ENCODE data around the gene COL6A6.
"Not testable (repeated sequence)": the region's sequence is repeated elsewhere in the genome, so short reads cannot be mapped to it uniquely, and the experiment has no call there.

Gene COL6A6

DNA sequence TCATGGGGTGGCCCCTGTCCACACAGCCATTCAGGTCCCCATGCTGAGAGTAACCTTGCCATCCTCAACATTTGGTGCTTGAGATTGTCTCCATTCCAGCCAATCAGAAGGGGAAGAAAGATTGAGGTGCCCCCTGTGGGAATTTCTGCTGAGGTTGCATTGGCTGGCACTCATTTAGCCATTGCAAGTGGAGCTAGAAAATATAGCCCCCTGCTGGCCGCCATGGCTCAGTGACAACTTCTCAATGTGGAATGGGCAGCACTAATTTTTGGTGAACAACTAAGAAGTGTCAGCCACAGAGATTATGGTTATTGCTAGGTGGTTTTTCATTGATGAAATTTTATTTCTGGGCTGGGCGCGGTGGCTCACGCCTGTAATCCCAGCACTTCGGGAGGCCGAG lies 22.0 kb downstream of the COL6A6 start:
- DNase-seq: no peak

- DNase-seq: no peak
Observed at GRCh38 chr3:130543322-130543721, 26.3 kb downstream of the COL6A6 start.

- DNase-seq: no peak
Observed at GRCh38 chr3:130546920-130547679, 30.1 kb downstream of the COL6A6 start.

DNA sequence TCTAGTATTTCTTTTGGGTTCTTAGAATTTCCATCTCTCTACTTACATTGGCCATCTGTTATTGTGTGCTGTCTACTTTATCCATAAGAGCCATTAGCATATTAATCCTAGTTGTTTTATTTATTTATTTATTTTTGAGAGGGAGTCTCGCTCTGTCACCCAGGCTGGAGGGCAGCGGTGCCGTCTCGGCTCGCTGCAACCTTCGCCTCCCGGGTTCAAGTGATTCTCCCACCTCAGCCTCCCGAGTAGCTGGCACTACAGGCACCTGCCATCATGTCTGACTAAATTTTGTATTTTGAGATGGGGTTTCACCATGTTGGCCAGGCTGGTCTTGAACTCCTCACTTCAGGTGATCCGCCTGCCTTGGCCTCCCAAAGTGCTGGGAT lies 30.7 kb downstream of the COL6A6 start:
- not testable (repeated sequence) for DNase-seq

DNA sequence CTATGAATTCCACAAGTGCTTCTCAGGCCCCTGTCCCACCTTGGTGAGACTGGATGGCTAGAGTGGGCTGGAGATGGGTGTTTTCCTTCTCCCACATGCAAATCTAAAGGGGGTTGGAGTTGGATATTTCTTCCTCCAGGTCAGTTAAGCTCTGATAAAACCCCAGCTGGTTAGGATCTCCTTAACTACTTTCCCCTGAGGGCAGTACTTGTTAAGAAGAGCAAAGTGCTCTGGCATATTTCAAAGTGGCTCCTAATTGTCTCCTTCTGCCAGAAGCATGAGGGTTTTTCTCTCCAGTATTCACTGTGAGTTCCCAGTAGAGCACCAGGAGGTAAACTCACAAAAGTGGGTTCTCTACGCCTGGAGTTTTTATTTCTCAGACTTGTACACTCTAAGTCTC lies 31.4 kb downstream of the COL6A6 start:
- no peak for DNase-seq

DNA sequence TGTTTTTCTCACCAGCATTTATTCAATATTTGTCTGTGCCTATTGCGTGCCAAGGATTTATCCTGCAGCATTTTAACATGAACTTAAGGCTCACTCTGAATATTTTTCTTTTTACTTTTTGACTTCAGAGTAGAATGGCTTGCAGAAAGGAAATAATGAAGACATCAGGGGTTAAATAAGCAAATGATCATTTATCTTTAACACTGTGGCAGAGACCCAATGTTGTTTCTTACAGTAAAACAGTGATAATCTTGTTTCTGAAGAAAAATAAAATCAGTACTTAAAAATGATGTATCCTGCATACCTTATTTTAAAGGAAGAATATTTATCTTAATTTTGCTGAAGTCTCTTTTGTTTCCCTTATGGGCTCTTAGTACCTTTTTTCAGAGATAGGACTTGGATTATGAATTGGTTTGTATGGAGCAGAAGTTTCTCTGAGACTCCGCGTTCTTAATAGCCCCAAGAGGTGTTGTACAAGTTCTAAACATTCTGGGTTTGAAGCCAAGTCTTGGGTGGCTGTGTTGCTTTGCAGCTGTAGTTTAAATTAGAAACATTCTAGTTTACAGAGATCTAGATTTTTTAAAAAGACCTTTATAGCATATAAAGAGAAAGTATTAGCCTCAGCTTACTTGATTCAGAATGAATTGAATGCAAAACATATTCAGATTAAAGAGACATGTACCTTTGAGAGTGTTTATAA lies 40.5 kb downstream of the COL6A6 start:
- DNase-seq: no peak

GRCh38 chr3:130558366-130558765 lies 41.4 kb downstream of the COL6A6 start:
- no peak for DNase-seq

DNA sequence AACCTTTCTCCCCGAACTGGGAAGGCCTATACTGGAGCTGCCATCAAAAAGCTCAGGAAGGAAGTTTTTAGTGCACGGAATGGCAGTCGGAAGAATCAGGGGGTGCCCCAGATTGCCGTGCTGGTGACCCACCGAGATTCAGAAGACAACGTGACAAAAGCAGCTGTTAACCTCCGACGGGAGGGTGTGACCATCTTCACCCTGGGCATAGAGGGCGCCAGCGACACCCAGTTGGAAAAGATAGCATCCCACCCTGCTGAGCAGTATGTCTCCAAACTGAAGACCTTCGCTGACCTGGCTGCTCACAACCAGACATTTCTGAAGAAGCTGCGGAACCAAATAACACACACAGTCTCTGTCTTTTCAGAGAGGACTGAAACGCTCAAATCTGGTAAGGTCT lies 48.2 kb downstream of the COL6A6 start:
- DNase-seq: no peak
